RWPE1 (cell line): ENCODE data around the gene HSD17B14.

Source experiments
- CTCF ChIA-PET: fragments of 350-600 bp; sonication (Branson Sonifier 250); formaldehyde crosslinking; extraction: SDS; loops from one replicate; lab custom pipeline; 2021; lab: Yijun Ruan, JAX
- POLR2A ChIA-PET: fragments of 400-600 bp; formaldehyde crosslinking; extraction: SDS; loops from one replicate; lab custom pipeline; 2020; ENCODE audit warnings: antibody characterized with exemption; ENCODE audit not compliant: low non-redundant PET; lab: Yijun Ruan, JAX
- DNase-seq: peaks from one replicate; pipeline ENCODE4 v3.0.0; 2012; ENCODE audit warnings: low spot score
- H3K27ac ChIP-seq: fragments of 450-650 bp; 2 replicates; pipeline ENCODE4 v1.5.1; 2017
- CTCF ChIP-seq: fragments of 450-650 bp; conservative IDR thresholded peaks from 2 replicates; pipeline ENCODE4 v1.5.1; 2017; ENCODE audit warnings: low read depth, mild to moderate bottlenecking

The HSD17B14 gene

GRCh38 chr19:48806518-48806817 lies 29.8 kb downstream of the HSD17B14 start:
- POLR2A ChIA-PET = no interaction called here
- CTCF ChIA-PET = interaction anchor here (0.6 to 2.9 kb wide), 4 partner anchors 10 to 18 kb away, joined by 3 to 8 read pairs (median 4); no protein-coding TSS in a partner anchor
- no peak for TF ChIP-seq CTCF
- peak overlapping the region; percentile 89 for H3K27ac ChIP-seq
- peak; percentile 41 for DNase-seq

- no peak for DNase-seq
- H3K27ac ChIP-seq = peak overlapping the region; percentile 44
- no peak for TF ChIP-seq CTCF
- ChIA-PET POLR2A (no interaction called here), CTCF (interaction anchor here (2.9 kb wide), 1 partner anchor 10 kb away, joined by 8 read pairs; no protein-coding TSS in a partner anchor)
Observed at GRCh38 chr19:48805452-48805851, 30.8 kb downstream of the HSD17B14 start.

GRCh38 chr19:48804496-48804895 lies 31.8 kb downstream of the HSD17B14 start:
- no peak for TF ChIP-seq CTCF
- H3K27ac ChIP-seq = peak overlapping the region; percentile 44
- DNase-seq = no peak
- ChIA-PET POLR2A (no interaction called here), CTCF (no interaction called here)

GRCh38 chr19:48802623-48803022 lies 33.7 kb downstream of the HSD17B14 start:
- no peak for DNase-seq
- no peak overlapping the region for H3K27ac ChIP-seq
- CTCF ChIA-PET = no interaction called here
- no peak for TF ChIP-seq CTCF
- POLR2A ChIA-PET = no interaction called here

GRCh38 chr19:48799358-48800300 lies 36.7 kb downstream of the HSD17B14 start:
- no peak for TF ChIP-seq CTCF
- CTCF ChIA-PET = interaction anchor here (1.3 to 1.7 kb wide), 2 partner anchors 11 to 37 kb away, joined by 4 to 6 read pairs; partner anchors contain the start of gene HSD17B14
- peak overlapping the region; percentile 86 for H3K27ac ChIP-seq
- no peak for DNase-seq
- POLR2A ChIA-PET = no interaction called here

GRCh38 chr19:48798937-48799336 lies 37.4 kb downstream of the HSD17B14 start:
- no peak for DNase-seq
- ChIA-PET POLR2A (no interaction called here), CTCF (interaction anchor here (1.3 to 1.7 kb wide), 2 partner anchors 11 to 37 kb away, joined by 4 to 6 read pairs; partner anchors contain the start of gene HSD17B14)
- peak overlapping the region; percentile 86 for H3K27ac ChIP-seq
- TF ChIP-seq CTCF = no peak
